Measurements from ENCODE around the gene OPCML. TPM values are rescaled to one million over a fixed set of nuclear protein-coding genes. Genes with fewer than 3 reads are reported as not detected.

Gene OPCML
- total and polyA plus RNA-seq, 4 donors: 16.6 to 70.3 (median 58.1) TPM

DNA sequence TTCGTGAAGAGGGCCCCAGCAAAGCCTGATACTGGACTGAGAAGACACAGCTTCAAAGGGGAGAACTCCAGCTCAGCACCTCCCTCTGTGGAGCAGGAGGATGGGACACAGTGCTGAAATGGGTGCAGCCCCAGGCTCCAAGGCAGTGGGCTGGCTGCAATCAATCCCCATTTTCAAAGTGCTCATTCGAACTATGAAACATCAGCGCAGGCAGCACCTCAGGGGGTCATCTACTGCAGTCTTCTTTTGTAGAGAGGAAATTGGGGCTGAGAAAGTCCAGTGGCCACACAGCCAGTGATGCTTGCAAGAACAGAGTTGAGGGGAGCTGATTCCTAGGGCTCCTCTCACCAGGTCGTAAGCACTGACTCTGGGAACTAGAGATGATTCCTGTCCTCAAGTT is 25.1 kb downstream of the OPCML start:
- Histone ChIP-seq H3K36me3 (ENCODE audit: control insufficient read depth, insufficient read depth, low read length) (no peaks in the 10 kb centered on the region), H3K27ac (ENCODE audit: low read depth, low read length) (no peak overlapping the region), H3K4me3 (ENCODE audit: low read depth, low read length) (no peak overlapping the region), H3K27me3 (ENCODE audit: control insufficient read depth, insufficient read depth, low read length) (peaks cover 2% of the 10 kb centered on the region), H3K9me3 (ENCODE audit: control insufficient read depth, insufficient read depth, low read length) (no peaks in the 10 kb centered on the region), H3K4me1 (ENCODE audit: control insufficient read depth, insufficient read depth, low read length) (peaks cover 36% of the 10 kb centered on the region)
- 71% methylated on average over 3 of the region's 4 CpGs for WGBS (ENCODE audit: insufficient coverage)
- DNase-seq (ENCODE audit: low read depth in 4 of 6, low spot score in 6 of 6): no peak

GRCh38 chr11:133506551-133507094 is 25.7 kb downstream of the OPCML start:
- H3K4me1 ChIP-seq (ENCODE audit: control insufficient read depth, insufficient read depth, low read length): peaks cover 40% of the 10 kb centered on the region
- no peaks in the 10 kb centered on the region for H3K9me3 ChIP-seq (ENCODE audit: control insufficient read depth, insufficient read depth, low read length)
- 49% methylated on average over 6 of the region's 6 CpGs for WGBS (ENCODE audit: insufficient coverage)
- peaks cover 2% of the 10 kb centered on the region for H3K27me3 ChIP-seq (ENCODE audit: control insufficient read depth, insufficient read depth, low read length)
- H3K4me3 ChIP-seq (ENCODE audit: low read depth, low read length): no peak overlapping the region
- no peak overlapping the region for H3K27ac ChIP-seq (ENCODE audit: low read depth, low read length)
- peak in 1 of 6 donors; percentile 32 for DNase-seq (ENCODE audit: low read depth in 4 of 6, low spot score in 6 of 6)
- H3K36me3 ChIP-seq (ENCODE audit: control insufficient read depth, insufficient read depth, low read length): peaks cover 2% of the 10 kb centered on the region

GRCh38 chr11:133506023-133506422 is 26.3 kb downstream of the OPCML start:
- H3K27me3 ChIP-seq (ENCODE audit: control insufficient read depth, insufficient read depth, low read length): peaks cover 2% of the 10 kb centered on the region
- H3K4me1 ChIP-seq (ENCODE audit: control insufficient read depth, insufficient read depth, low read length): peaks cover 42% of the 10 kb centered on the region
- WGBS (ENCODE audit: insufficient coverage): 50% methylated on average over 3 of the region's 3 CpGs
- no peak overlapping the region for H3K27ac ChIP-seq (ENCODE audit: low read depth, low read length)
- H3K36me3 ChIP-seq (ENCODE audit: control insufficient read depth, insufficient read depth, low read length): peaks cover 4% of the 10 kb centered on the region
- no peak for DNase-seq (ENCODE audit: low read depth in 4 of 6, low spot score in 6 of 6)
- H3K9me3 ChIP-seq (ENCODE audit: control insufficient read depth, insufficient read depth, low read length): no peaks in the 10 kb centered on the region
- no peak overlapping the region for H3K4me3 ChIP-seq (ENCODE audit: low read depth, low read length)

DNA sequence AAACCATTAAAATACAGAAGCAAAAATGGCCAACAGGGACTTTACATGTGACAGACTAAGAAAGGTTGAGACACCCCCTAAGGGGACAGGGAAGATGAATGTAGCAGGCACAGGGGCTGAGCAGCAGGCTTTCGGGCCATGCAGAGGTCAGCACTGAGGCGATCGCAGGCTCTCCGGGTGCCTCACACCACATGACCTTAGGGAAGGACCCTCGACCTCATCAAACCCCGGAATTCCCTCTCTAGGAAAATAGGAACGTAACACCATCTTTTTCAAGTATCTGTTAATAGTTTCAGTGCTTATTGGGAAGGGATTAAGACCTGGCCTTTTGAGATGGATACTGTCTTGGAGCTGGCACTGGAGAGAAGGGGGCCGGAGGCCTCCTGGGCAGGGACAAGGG is 27.4 kb downstream of the OPCML start:
- no peaks in the 10 kb centered on the region for H3K9me3 ChIP-seq (ENCODE audit: control insufficient read depth, insufficient read depth, low read length)
- H3K4me1 ChIP-seq (ENCODE audit: control insufficient read depth, insufficient read depth, low read length): peaks cover 43% of the 10 kb centered on the region
- no peak overlapping the region for H3K27ac ChIP-seq (ENCODE audit: low read depth, low read length)
- H3K27me3 ChIP-seq (ENCODE audit: control insufficient read depth, insufficient read depth, low read length): peaks cover 2% of the 10 kb centered on the region
- DNase-seq (ENCODE audit: low read depth in 4 of 6, low spot score in 6 of 6): no peak
- H3K4me3 ChIP-seq (ENCODE audit: low read depth, low read length): no peak overlapping the region
- WGBS (ENCODE audit: insufficient coverage): 76% methylated on average over 5 of the region's 8 CpGs
- peaks cover 4% of the 10 kb centered on the region for H3K36me3 ChIP-seq (ENCODE audit: control insufficient read depth, insufficient read depth, low read length)

- H3K4me3 ChIP-seq (ENCODE audit: low read depth, low read length): no peak overlapping the region
- DNase-seq (ENCODE audit: low read depth in 4 of 6, low spot score in 6 of 6): no peak
- peaks cover 43% of the 10 kb centered on the region for H3K4me1 ChIP-seq (ENCODE audit: control insufficient read depth, insufficient read depth, low read length)
- no peak overlapping the region for H3K27ac ChIP-seq (ENCODE audit: low read depth, low read length)
- no peaks in the 10 kb centered on the region for H3K9me3 ChIP-seq (ENCODE audit: control insufficient read depth, insufficient read depth, low read length)
- H3K27me3 ChIP-seq (ENCODE audit: control insufficient read depth, insufficient read depth, low read length): peaks cover 2% of the 10 kb centered on the region
- H3K36me3 ChIP-seq (ENCODE audit: control insufficient read depth, insufficient read depth, low read length): peaks cover 4% of the 10 kb centered on the region
- 94% methylated on average over 3 of the region's 5 CpGs for WGBS (ENCODE audit: insufficient coverage)
These were observed 28.5 kb downstream of the OPCML start for GRCh38 chr11:133503776-133504175.

- Histone ChIP-seq H3K27ac (ENCODE audit: low read depth, low read length) (no peak overlapping the region), H3K27me3 (ENCODE audit: control insufficient read depth, insufficient read depth, low read length) (peaks cover 2% of the 10 kb centered on the region), H3K4me1 (ENCODE audit: control insufficient read depth, insufficient read depth, low read length) (peaks cover 41% of the 10 kb centered on the region), H3K9me3 (ENCODE audit: control insufficient read depth, insufficient read depth, low read length) (no peaks in the 10 kb centered on the region), H3K36me3 (ENCODE audit: control insufficient read depth, insufficient read depth, low read length) (peaks cover 4% of the 10 kb centered on the region), H3K4me3 (ENCODE audit: low read depth, low read length) (no peak overlapping the region)
- WGBS (ENCODE audit: insufficient coverage): 60% methylated on average over 1 of the region's 2 CpGs
- peak in 1 of 6 donors; percentile 51 for DNase-seq (ENCODE audit: low read depth in 4 of 6, low spot score in 6 of 6)
These were observed 29.1 kb downstream of the OPCML start for GRCh38 chr11:133503236-133503635.

- Histone ChIP-seq H3K4me1 (ENCODE audit: control insufficient read depth, insufficient read depth, low read length) (peaks cover 41% of the 10 kb centered on the region), H3K4me3 (ENCODE audit: low read depth, low read length) (no peak overlapping the region), H3K27me3 (ENCODE audit: control insufficient read depth, insufficient read depth, low read length) (peaks cover 2% of the 10 kb centered on the region), H3K36me3 (ENCODE audit: control insufficient read depth, insufficient read depth, low read length) (peaks cover 4% of the 10 kb centered on the region), H3K9me3 (ENCODE audit: control insufficient read depth, insufficient read depth, low read length) (no peaks in the 10 kb centered on the region), H3K27ac (ENCODE audit: low read depth, low read length) (no peak overlapping the region)
- 67% methylated on average over 15 of the region's 24 CpGs for WGBS (ENCODE audit: insufficient coverage)
- DNase-seq (ENCODE audit: low read depth in 4 of 6, low spot score in 6 of 6): no peak
These were observed 30.4 kb downstream of the OPCML start for GRCh38 chr11:133501643-133502539.

DNA sequence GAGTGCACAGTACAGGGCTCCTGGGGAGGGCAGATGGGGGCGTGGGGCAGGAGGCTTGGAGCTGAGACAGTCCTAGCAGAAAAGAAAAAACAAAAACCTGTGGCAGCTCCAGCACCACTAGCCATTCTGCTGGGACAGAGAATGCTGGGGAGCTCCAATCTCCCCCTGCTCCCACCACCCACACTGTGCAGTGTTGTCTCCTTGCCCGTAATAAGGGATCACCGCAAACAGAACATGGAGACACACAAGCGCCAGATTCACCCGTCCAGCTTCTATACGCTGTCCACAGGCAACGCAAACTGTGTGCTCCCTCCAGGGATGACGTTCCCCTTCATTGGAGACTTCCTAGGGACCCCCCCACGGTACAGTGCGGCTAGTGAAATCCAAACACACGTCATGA is 31.4 kb downstream of the OPCML start:
- Histone ChIP-seq H3K27me3 (ENCODE audit: control insufficient read depth, insufficient read depth, low read length) (peaks cover 2% of the 10 kb centered on the region), H3K36me3 (ENCODE audit: control insufficient read depth, insufficient read depth, low read length) (peaks cover 4% of the 10 kb centered on the region), H3K4me1 (ENCODE audit: control insufficient read depth, insufficient read depth, low read length) (peaks cover 33% of the 10 kb centered on the region), H3K9me3 (ENCODE audit: control insufficient read depth, insufficient read depth, low read length) (no peaks in the 10 kb centered on the region), H3K27ac (ENCODE audit: low read depth, low read length) (no peak overlapping the region), H3K4me3 (ENCODE audit: low read depth, low read length) (no peak overlapping the region)
- WGBS (ENCODE audit: insufficient coverage): 82% methylated on average over 11 of the region's 11 CpGs
- no peak for DNase-seq (ENCODE audit: low read depth in 4 of 6, low spot score in 6 of 6)

- peaks cover 33% of the 10 kb centered on the region for H3K4me1 ChIP-seq (ENCODE audit: control insufficient read depth, insufficient read depth, low read length)
- DNase-seq (ENCODE audit: low read depth in 4 of 6, low spot score in 6 of 6): no peak
- H3K9me3 ChIP-seq (ENCODE audit: control insufficient read depth, insufficient read depth, low read length): no peaks in the 10 kb centered on the region
- 63% methylated on average over 5 of the region's 9 CpGs for WGBS (ENCODE audit: insufficient coverage)
- peaks cover 4% of the 10 kb centered on the region for H3K36me3 ChIP-seq (ENCODE audit: control insufficient read depth, insufficient read depth, low read length)
- H3K4me3 ChIP-seq (ENCODE audit: low read depth, low read length): no peak overlapping the region
- H3K27ac ChIP-seq (ENCODE audit: low read depth, low read length): no peak overlapping the region
- H3K27me3 ChIP-seq (ENCODE audit: control insufficient read depth, insufficient read depth, low read length): peaks cover 2% of the 10 kb centered on the region
These were observed 31.9 kb downstream of the OPCML start for GRCh38 chr11:133500435-133500834.

- H3K9me3 ChIP-seq (ENCODE audit: control insufficient read depth, insufficient read depth, low read length): no peaks in the 10 kb centered on the region
- DNase-seq (ENCODE audit: low read depth in 4 of 6, low spot score in 6 of 6): no peak
- no peak overlapping the region for H3K27ac ChIP-seq (ENCODE audit: low read depth, low read length)
- H3K4me3 ChIP-seq (ENCODE audit: low read depth, low read length): no peak overlapping the region
- H3K36me3 ChIP-seq (ENCODE audit: control insufficient read depth, insufficient read depth, low read length): peaks cover 4% of the 10 kb centered on the region
- WGBS (ENCODE audit: insufficient coverage): 100% methylated on average over 2 of the region's 7 CpGs
- no peaks in the 10 kb centered on the region for H3K27me3 ChIP-seq (ENCODE audit: control insufficient read depth, insufficient read depth, low read length)
- peaks cover 22% of the 10 kb centered on the region for H3K4me1 ChIP-seq (ENCODE audit: control insufficient read depth, insufficient read depth, low read length)
These were observed 33.3 kb downstream of the OPCML start for GRCh38 chr11:133498969-133499368.

Measured in spinal cord (tissue), 10 donors.